ENCODE results near the gene AQP9. TPM values are rescaled to one million over a fixed set of nuclear protein-coding genes. Genes with fewer than 3 reads are reported as not detected.
"Not testable (repeated sequence)": the region's sequence is repeated elsewhere in the genome, so short reads cannot be mapped to it uniquely, and the experiment has no call there.

The AQP9 gene
- not detected in 2 replicates for total RNA-seq (2014; rRNA removed; shearing (Covaris generic))
- 0.08 TPM in 1 of 2 replicates, not detected in the other for polyA plus RNA-seq (2015; cell fraction: cytosol; rRNA removed)
- polyA plus RNA-seq (2015; cell fraction: nucleus; rRNA removed) = not detected in 2 replicates

GRCh38 chr15:58138106-58138505 is at the start of gene AQP9:
TSS of gene AQP9 (plus strand) at chr15:58138381. CDS start at chr15:58138566, 185 bp downstream.
- DNase-seq (ENCODE audit: low read depth) = no peak

- DNase-seq (ENCODE audit: low read depth) = no peak
These were observed 42.8 kb upstream of the AQP9 start for GRCh38 chr15:58095415-58095814.

- DNase-seq (ENCODE audit: low read depth) = no peak
These were observed 41.6 kb upstream of the AQP9 start for GRCh38 chr15:58096529-58097084.

- no peak for DNase-seq (ENCODE audit: low read depth)
These were observed 34.7 kb upstream of the AQP9 start for GRCh38 chr15:58103482-58103881.

- no peak for DNase-seq (ENCODE audit: low read depth)
These were observed 30.1 kb upstream of the AQP9 start for GRCh38 chr15:58108117-58108516.

- no peak for DNase-seq (ENCODE audit: low read depth)
These were observed 28.8 kb upstream of the AQP9 start for GRCh38 chr15:58109419-58109818.

- no peak for DNase-seq (ENCODE audit: low read depth)
These were observed 27.0 kb upstream of the AQP9 start for GRCh38 chr15:58110999-58111717.

- DNase-seq (ENCODE audit: low read depth) = no peak
These were observed 26.5 kb upstream of the AQP9 start for GRCh38 chr15:58111718-58112104.

- not testable (repeated sequence) for DNase-seq (ENCODE audit: low read depth)
These were observed 24.8 kb upstream of the AQP9 start for GRCh38 chr15:58113358-58113757.

- no peak for DNase-seq (ENCODE audit: low read depth)
These were observed 23.8 kb upstream of the AQP9 start for GRCh38 chr15:58114388-58114787.

GRCh38 chr15:58114812-58115211 is 23.4 kb upstream of the AQP9 start:
- DNase-seq (ENCODE audit: low read depth) = no peak

GRCh38 chr15:58115692-58116091 is 22.5 kb upstream of the AQP9 start:
- peak; percentile 3 for DNase-seq (ENCODE audit: low read depth)

GRCh38 chr15:58117619-58118018 is 20.6 kb upstream of the AQP9 start:
- no peak for DNase-seq (ENCODE audit: low read depth)

- no peak for DNase-seq (ENCODE audit: low read depth)
These were observed 19.9 kb upstream of the AQP9 start for GRCh38 chr15:58118272-58118671.

- no peak for DNase-seq (ENCODE audit: low read depth)
These were observed 19.2 kb upstream of the AQP9 start for GRCh38 chr15:58119016-58119415.

- DNase-seq (ENCODE audit: low read depth) = no peak
These were observed 13.6 kb upstream of the AQP9 start for GRCh38 chr15:58124585-58124984.

GRCh38 chr15:58125333-58125732 is 12.8 kb upstream of the AQP9 start:
- no peak for DNase-seq (ENCODE audit: low read depth)

GRCh38 chr15:58134886-58135285 is 3.3 kb upstream of the AQP9 start:
- no peak for DNase-seq (ENCODE audit: low read depth)

GRCh38 chr15:58135511-58136174 is 2.5 kb upstream of the AQP9 start:
- DNase-seq (ENCODE audit: low read depth) = no peak

GRCh38 chr15:58136731-58137130 is 1.4 kb upstream of the AQP9 start:
- DNase-seq (ENCODE audit: low read depth) = no peak

- DNase-seq (ENCODE audit: low read depth) = no peak
These were observed 495 bp upstream of the AQP9 start for GRCh38 chr15:58137686-58138085.

GRCh38 chr15:58139276-58139988 is 1.3 kb downstream of the AQP9 start:
- DNase-seq (ENCODE audit: low read depth) = no peak
